ENCODE results near the gene SLC37A3. TPM values are rescaled to one million over a fixed set of nuclear protein-coding genes. Genes with fewer than 3 reads are reported as not detected.

SLC37A3 gene
- total and polyA plus RNA-seq, 11 donors: 6.5 to 16.1 (median 9.5) TPM

- no peak for DNase-seq
- Histone ChIP-seq H3K4me1 (no peaks in the 10 kb centered on the region), H3K36me3 (no peaks in the 10 kb centered on the region), H3K4me3 (no peak overlapping the region), H3K27me3 (no peaks in the 10 kb centered on the region), H3K9me3 (no peaks in the 10 kb centered on the region), H3K27ac (no peak overlapping the region)
- ATAC-seq: no peak
- TF ChIP-seq POLR2A (IDR thresholded peaks at IDR 0.05) (no peak), CTCF (IDR thresholded peaks at IDR 0.05) (no peak)
- intact Hi-C loops (cut with DNase I): no loop called here
- WGBS, 4 donors: 84 to 94% (median 91%) methylated on average over 2 of the region's 2 CpGs
Observed at GRCh38 chr7:140441519-140441918, 43.2 kb upstream of the SLC37A3 start.

- 91 to 98% (median 94%) methylated on average over 3 of the region's 3 CpGs for WGBS, 4 donors
- Histone ChIP-seq H3K4me3 (no peak overlapping the region), H3K9me3 (no peaks in the 10 kb centered on the region), H3K36me3 (no peaks in the 10 kb centered on the region), H3K4me1 (no peaks in the 10 kb centered on the region), H3K27me3 (no peaks in the 10 kb centered on the region), H3K27ac (no peak overlapping the region)
- DNase-seq (no peak), ATAC-seq (no peak)
- intact Hi-C loops (cut with DNase I): no loop called here
- TF ChIP-seq CTCF (IDR thresholded peaks at IDR 0.05) (no peak), POLR2A (IDR thresholded peaks at IDR 0.05) (no peak)
Observed at GRCh38 chr7:140440593-140440992, 42.3 kb upstream of the SLC37A3 start.

GRCh38 chr7:140439359-140439758 lies 41.0 kb upstream of the SLC37A3 start:
- H3K27me3 ChIP-seq: peaks cover 0 to 6% (median 0%) of the 10 kb centered on the region in 9 donors
- H3K36me3 ChIP-seq: no peaks in the 10 kb centered on the region
- H3K4me3 ChIP-seq: no peak overlapping the region
- intact Hi-C loops (cut with DNase I): no loop called here
- WGBS, 4 donors: 86 to 96% (median 90%) methylated on average over 3 of the region's 3 CpGs
- DNase-seq (no peak), ATAC-seq (no peak)
- H3K9me3 ChIP-seq: no peaks in the 10 kb centered on the region
- no peaks in the 10 kb centered on the region for H3K4me1 ChIP-seq
- no peak for TF ChIP-seq POLR2A (IDR thresholded peaks at IDR 0.05)
- TF ChIP-seq CTCF (IDR thresholded peaks at IDR 0.05): no peak
- H3K27ac ChIP-seq: no peak overlapping the region

- Histone ChIP-seq H3K27me3 (peaks cover 0 to 6% (median 0%) of the 10 kb centered on the region in 9 donors), H3K4me3 (peak overlapping the region in 9 of 12 donors; percentile 23 to 41 (median 35)), H3K9me3 (no peaks in the 10 kb centered on the region), H3K4me1 (no peaks in the 10 kb centered on the region), H3K36me3 (no peaks in the 10 kb centered on the region), H3K27ac (no peak overlapping the region)
- DNase-seq (no peak), ATAC-seq (peak in 3 of 4 donors; percentile 24 to 77 (median 73))
- TF ChIP-seq CTCF (IDR thresholded peaks at IDR 0.05) (no peak), POLR2A (IDR thresholded peaks at IDR 0.05) (no peak)
- WGBS, 4 donors: 30 to 52% (median 37%) methylated on average over 6 to 51 of the region's 51 CpGs
- intact Hi-C loops (cut with DNase I): no loop called here
Observed at GRCh38 chr7:140435252-140435895, 37.0 kb upstream of the SLC37A3 start.

Data from heart left ventricle (tissue), 16 donors.